ENCODE measurements around the gene MYO1D. TPM values are rescaled to one million over a fixed set of nuclear protein-coding genes. Genes with fewer than 3 reads are reported as not detected.

MYO1D gene
- total and polyA plus RNA-seq, 7 donors: 6.2 to 184 (median 21.6) TPM

DNA sequence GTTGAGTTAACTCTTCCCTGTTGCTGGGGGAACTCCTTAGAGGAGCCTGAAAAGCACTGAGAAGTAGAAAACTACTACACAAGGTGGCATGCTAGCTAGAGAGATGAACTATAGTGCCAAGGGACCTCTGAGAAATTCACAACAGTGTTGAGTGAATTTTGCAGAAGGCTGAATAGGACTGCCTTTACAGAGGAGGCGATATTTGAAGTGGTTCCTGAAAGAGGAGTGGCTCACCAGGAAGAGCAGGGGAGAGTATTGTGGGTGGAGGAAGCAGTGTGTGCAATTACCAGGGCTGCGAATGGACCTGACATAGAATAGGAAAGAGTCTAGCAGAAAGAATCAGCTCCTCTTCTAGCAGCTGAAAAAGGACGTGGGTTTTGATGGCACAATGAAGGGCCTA is 323.8 kb downstream of the MYO1D start:
- H3K4me3 ChIP-seq: no peak overlapping the region
- H3K4me1 ChIP-seq: no peaks in the 10 kb centered on the region
- no peaks in the 10 kb centered on the region for H3K9me3 ChIP-seq
- no peak overlapping the region for H3K27ac ChIP-seq
- TF ChIP-seq EP300 (IDR thresholded peaks at IDR 0.05) (no peak), POLR2AphosphoS5 (IDR thresholded peaks at IDR 0.05) (no peak), POLR2A (IDR thresholded peaks at IDR 0.05) (no peak)
- TF ChIP-seq, protein P1, sequence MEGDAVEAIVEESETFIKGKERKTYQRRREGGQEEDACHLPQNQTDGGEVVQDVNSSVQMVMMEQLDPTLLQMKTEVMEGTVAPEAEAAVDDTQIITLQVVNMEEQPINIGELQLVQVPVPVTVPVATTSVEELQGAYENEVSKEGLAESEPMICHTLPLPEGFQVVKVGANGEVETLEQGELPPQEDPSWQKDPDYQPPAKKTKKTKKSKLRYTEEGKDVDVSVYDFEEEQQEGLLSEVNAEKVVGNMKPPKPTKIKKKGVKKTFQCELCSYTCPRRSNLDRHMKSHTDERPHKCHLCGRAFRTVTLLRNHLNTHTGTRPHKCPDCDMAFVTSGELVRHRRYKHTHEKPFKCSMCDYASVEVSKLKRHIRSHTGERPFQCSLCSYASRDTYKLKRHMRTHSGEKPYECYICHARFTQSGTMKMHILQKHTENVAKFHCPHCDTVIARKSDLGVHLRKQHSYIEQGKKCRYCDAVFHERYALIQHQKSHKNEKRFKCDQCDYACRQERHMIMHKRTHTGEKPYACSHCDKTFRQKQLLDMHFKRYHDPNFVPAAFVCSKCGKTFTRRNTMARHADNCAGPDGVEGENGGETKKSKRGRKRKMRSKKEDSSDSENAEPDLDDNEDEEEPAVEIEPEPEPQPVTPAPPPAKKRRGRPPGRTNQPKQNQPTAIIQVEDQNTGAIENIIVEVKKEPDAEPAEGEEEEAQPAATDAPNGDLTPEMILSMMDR (IDR thresholded peaks at IDR 0.05): no peak
- no peaks in the 10 kb centered on the region for H3K36me3 ChIP-seq
- no peak for DNase-seq
- WGBS, 2 donors: 22 to 37% methylated on average over 3 of the region's 3 CpGs
- no peaks in the 10 kb centered on the region for H3K27me3 ChIP-seq
- intact Hi-C loops (cut with DNase I): no loop called here

DNA sequence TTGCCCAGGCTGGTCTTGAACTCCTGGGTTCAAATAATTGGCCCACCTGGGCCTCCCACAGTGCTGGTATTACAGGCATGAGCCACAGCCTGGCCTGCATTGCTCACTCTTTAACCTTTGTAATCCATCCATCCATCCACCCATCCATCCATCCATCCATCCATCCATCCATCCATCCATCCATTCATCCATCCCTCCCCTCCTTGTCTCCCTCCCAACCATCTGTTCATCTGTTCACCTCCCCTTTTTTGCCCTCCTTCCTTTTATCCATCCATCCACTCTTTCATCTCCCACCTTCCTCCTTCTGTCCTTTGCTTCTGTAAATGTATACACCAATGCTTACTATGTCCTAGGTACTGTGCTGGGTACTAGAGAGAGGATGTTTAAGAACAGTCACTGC is 324.6 kb downstream of the MYO1D start:
- DNase-seq: no peak
- no peaks in the 10 kb centered on the region for H3K9me3 ChIP-seq
- no peaks in the 10 kb centered on the region for H3K4me1 ChIP-seq
- no peaks in the 10 kb centered on the region for H3K36me3 ChIP-seq
- TF ChIP-seq, protein P1 (IDR thresholded peaks at IDR 0.05): no peak
- TF ChIP-seq POLR2AphosphoS5 (IDR thresholded peaks at IDR 0.05) (no peak), POLR2A (IDR thresholded peaks at IDR 0.05) (no peak), EP300 (IDR thresholded peaks at IDR 0.05) (no peak)
- H3K27me3 ChIP-seq: no peaks in the 10 kb centered on the region
- intact Hi-C loops (cut with DNase I): no loop called here
- no peak overlapping the region for H3K4me3 ChIP-seq
- H3K27ac ChIP-seq: no peak overlapping the region

DNA sequence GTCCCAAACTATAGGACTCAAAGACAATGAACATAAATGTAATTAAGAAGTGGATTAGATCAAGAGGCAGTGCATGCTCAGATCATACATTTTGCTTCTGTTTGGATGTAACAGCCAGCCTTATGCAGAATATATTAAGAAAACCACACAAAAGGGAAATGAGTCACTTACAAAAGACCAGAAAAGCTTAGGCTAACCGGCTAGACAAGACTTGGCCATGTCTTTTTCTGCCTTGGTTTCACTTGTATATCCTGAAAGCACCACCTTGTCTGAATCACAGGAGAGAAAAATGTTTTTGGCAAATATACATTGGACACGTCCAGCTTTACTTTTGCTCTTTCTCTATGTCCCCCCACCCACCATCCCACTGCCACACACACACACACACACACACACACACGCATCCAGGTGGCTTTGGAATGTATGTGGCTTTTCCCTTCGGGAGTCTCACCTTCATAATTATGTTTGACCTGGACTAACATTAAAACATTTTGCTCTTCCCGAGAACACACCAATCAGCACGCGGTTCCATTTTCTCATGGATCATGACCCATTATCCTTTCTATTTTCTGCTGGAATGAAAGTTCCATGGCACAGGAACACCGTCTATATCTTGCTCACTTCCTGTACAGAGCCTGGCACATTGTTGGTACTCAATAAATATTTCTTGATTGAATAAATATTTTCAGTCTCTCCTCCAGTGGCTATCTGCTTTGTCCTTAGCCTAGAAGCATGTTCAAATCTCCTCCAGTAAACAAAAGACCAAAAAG is 325.6 kb downstream of the MYO1D start:
- H3K9me3 ChIP-seq: no peaks in the 10 kb centered on the region
- H3K36me3 ChIP-seq: no peaks in the 10 kb centered on the region
- H3K27me3 ChIP-seq: no peaks in the 10 kb centered on the region
- 84 to 91% methylated on average over 8 of the region's 8 CpGs for WGBS, 2 donors
- H3K27ac ChIP-seq: no peak overlapping the region
- TF ChIP-seq, protein P1 (IDR thresholded peaks at IDR 0.05): no peak
- no peak for TF ChIP-seq EP300 (IDR thresholded peaks at IDR 0.05)
- no peak for TF ChIP-seq POLR2A (IDR thresholded peaks at IDR 0.05)
- TF ChIP-seq POLR2AphosphoS5 (IDR thresholded peaks at IDR 0.05): no peak
- H3K4me3 ChIP-seq: no peak overlapping the region
- intact Hi-C loops (cut with DNase I): no loop called here
- DNase-seq: no peak
- H3K4me1 ChIP-seq: no peaks in the 10 kb centered on the region

DNA sequence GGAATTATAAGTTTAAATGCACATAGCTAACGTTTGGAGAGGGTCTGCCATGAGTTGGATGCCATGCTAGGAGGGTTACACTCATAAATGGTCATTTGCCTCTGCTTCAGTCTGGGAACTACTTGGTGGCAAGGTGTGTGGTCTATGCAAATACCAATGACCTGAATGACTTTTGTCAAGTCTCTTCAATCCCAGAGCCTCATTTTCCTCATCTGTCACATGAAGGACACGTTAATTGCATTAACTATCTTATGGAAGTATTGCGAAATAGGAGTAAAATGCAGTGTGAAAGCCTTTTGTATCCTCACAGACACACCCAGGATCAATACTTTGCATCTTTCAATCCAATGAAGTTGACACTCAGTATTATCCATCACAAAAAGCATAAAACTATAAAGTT is 327.4 kb downstream of the MYO1D start:
- 84 to 86% methylated on average over 3 of the region's 3 CpGs for WGBS, 2 donors
- TF ChIP-seq POLR2AphosphoS5 (IDR thresholded peaks at IDR 0.05) (no peak), EP300 (IDR thresholded peaks at IDR 0.05) (no peak), POLR2A (IDR thresholded peaks at IDR 0.05) (no peak)
- TF ChIP-seq, protein P1 (IDR thresholded peaks at IDR 0.05): no peak
- H3K36me3 ChIP-seq: no peaks in the 10 kb centered on the region
- H3K27me3 ChIP-seq: no peaks in the 10 kb centered on the region
- no peak overlapping the region for H3K4me3 ChIP-seq
- no peak for DNase-seq
- no peaks in the 10 kb centered on the region for H3K4me1 ChIP-seq
- no peak overlapping the region for H3K27ac ChIP-seq
- intact Hi-C loops (cut with DNase I): no loop called here
- H3K9me3 ChIP-seq: no peaks in the 10 kb centered on the region

DNA sequence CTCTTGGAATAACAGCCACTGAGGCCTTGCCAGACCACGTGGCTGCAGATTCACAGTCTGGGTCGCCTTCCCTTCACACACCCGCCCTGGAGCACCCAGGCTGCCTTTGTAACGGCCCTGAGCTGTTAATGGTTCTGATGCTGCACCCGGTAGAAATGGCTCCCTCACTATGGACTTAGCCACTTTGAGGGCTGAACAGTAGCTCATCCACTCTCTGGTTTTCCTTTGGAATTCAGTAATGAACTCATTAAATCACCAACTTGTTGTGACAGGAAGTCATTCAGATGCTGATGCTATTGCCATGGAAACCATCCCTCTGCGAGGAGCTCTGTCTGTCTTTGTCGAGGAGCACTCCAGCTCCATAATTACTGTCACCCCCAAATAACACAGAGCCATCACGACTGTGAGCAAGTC is 330.9 kb downstream of the MYO1D start:
- Histone ChIP-seq H3K4me3 (no peak overlapping the region), H3K27ac (no peak overlapping the region), H3K9me3 (no peaks in the 10 kb centered on the region), H3K4me1 (no peaks in the 10 kb centered on the region), H3K27me3 (no peaks in the 10 kb centered on the region), H3K36me3 (no peaks in the 10 kb centered on the region)
- WGBS, 2 donors: 67 to 84% methylated on average over 8 of the region's 8 CpGs
- DNase-seq: no peak
- intact Hi-C loops (cut with DNase I): no loop called here
- TF ChIP-seq EP300 (IDR thresholded peaks at IDR 0.05): no peak
- no peak for TF ChIP-seq POLR2A (IDR thresholded peaks at IDR 0.05)
- TF ChIP-seq, protein P1 (IDR thresholded peaks at IDR 0.05): no peak
- no peak for TF ChIP-seq POLR2AphosphoS5 (IDR thresholded peaks at IDR 0.05)
